Measurements from ENCODE around the gene PPP1R10. TPM values are rescaled to one million over a fixed set of nuclear protein-coding genes. Genes with fewer than 3 reads are reported as not detected.

The PPP1R10 gene
- total RNA-seq, 1 donor from 2014 or later, result 112 TPM

- H3K36me3 Mint-ChIP-seq (ENCODE audit: low read depth), result peaks cover 57% of the 10 kb centered on the region
- peak overlapping the region; percentile 90 for H3K27ac Mint-ChIP-seq
- intact Hi-C loops (cut with micrococcal nuclease), result loop anchor here (1.0 to 2.0 kb wide), 7 partner anchors 21 to 158 kb away; partner anchors contain the start of genes ABCF1, ATAT1, DHX16 and GNL1
- CTCF ChIA-PET, result interaction anchor here (0.7 to 2.3 kb wide), 4 partner anchors 32 to 164 kb away, joined by 3 to 5 read pairs (median 3); no protein-coding TSS in a partner anchor
- H3K9me3 Mint-ChIP-seq, result no peaks in the 10 kb centered on the region
- TF ChIP-seq CTCF (IDR thresholded peaks at IDR 0.05), result no peak
- peaks cover 35% of the 10 kb centered on the region for H3K4me1 Mint-ChIP-seq
- peak overlapping the region; percentile 91 for H3K4me3 Mint-ChIP-seq
- peak; percentile 72 for DNase-seq
- POLR2A ChIA-PET, result interaction anchor here (0.5 to 1.7 kb wide), 8 partner anchors 21 to 235 kb away, joined by 3 to 21 read pairs (median 4); partner anchors contain the start of genes ATAT1, MRPS18B and PPP1R10
- peak; percentile 68 for ATAC-seq (ENCODE audit: low read depth)
- H3K27me3 Mint-ChIP-seq, result no peaks in the 10 kb centered on the region
These were observed 30.4 kb upstream of the PPP1R10 start for GRCh38 chr6:30647242-30648116.

GRCh38 chr6:30646450-30647241 lies 29.6 kb upstream of the PPP1R10 start, which contains the start of gene C6orf136:
Gene C6orf136, plus strand, starts transcription at chr6:30647133. Its CDS starts 99 bp downstream, at chr6:30647232.
- DNase-seq, result peak; percentile 82
- Mint-ChIP-seq H3K27me3 (no peaks in the 10 kb centered on the region), H3K36me3 (ENCODE audit: low read depth) (peaks cover 52% of the 10 kb centered on the region), H3K27ac (peak within 1 kb of the TSS; percentile 90), H3K4me3 (peak within 1 kb of the TSS; percentile 91), H3K4me1 (peaks cover 35% of the 10 kb centered on the region), H3K9me3 (no peaks in the 10 kb centered on the region)
- ChIA-PET POLR2A (interaction anchor here (0.6 to 1.7 kb wide), 7 partner anchors 9 to 309 kb away, joined by 3 to 10 read pairs (median 3); partner anchors contain the start of genes MRPS18B and PPP1R10), CTCF (interaction anchor here (0.7 to 2.3 kb wide), 3 partner anchors 33 to 84 kb away, joined by 3 to 5 read pairs (median 4); no protein-coding TSS in a partner anchor)
- intact Hi-C loops (cut with micrococcal nuclease), result loop anchor here (1.0 to 2.0 kb wide), 7 partner anchors 20 to 157 kb away; partner anchors contain the start of genes ABCF1, ATAT1, DHX16 and GNL1
- no peak for TF ChIP-seq CTCF (IDR thresholded peaks at IDR 0.05)
- peak; percentile 78 for ATAC-seq (ENCODE audit: low read depth)

DNA sequence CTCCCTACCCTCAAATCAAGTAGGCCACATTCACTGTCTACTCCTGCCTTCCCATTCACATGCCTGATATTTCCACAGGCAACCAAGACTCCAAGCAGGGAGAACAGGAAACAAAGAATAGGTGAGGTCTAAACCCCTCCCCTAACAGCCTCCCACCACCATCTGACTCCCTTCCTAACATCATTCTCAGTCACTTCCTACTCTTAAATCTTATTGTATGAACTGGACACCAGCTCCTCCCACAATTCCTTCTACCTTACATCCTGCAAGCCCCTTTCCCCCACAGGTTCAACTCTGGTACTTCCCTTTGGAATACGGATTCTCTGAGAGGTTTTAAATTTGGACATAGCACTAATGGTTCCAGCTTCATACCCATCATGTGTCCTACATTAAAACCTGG lies 28.9 kb upstream of the PPP1R10 start:
- peak overlapping the region; percentile 59 for H3K27ac Mint-ChIP-seq

DNA sequence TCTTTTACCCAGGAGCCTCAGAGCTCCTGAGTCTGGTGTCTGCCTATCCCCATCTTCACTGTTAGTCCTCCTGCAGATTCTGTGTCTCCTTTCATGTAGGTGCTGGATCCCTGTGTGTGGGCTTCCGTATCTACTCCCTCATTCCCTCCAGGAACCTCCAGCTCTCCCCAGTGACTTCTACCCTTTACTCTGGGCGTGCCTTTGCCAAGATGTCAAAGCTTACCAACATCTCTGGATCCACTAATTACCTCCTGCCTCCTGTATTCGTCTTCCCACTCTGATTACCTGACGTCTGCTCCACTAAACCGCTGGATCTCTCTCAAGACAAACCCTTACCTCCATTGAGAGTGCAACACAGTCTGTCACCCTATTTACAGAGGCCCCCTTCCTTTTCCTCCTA lies 27.7 kb upstream of the PPP1R10 start:
- intact Hi-C loops (cut with micrococcal nuclease), result no loop called here
- no peak for ATAC-seq (ENCODE audit: low read depth)

More for the DNA sequence above, 28.9 kb upstream of the PPP1R10 start:
- ChIA-PET CTCF (interaction anchor here (0.7 to 2.3 kb wide), 3 partner anchors 33 to 85 kb away, joined by 3 to 5 read pairs (median 4); no protein-coding TSS in a partner anchor), POLR2A (interaction anchor here (0.6 to 1.7 kb wide), 3 partner anchors 28 to 79 kb away, joined by 3 to 10 read pairs (median 8); partner anchors contain the start of genes MRPS18B and PPP1R10)
- peaks cover 51% of the 10 kb centered on the region for H3K36me3 Mint-ChIP-seq (ENCODE audit: low read depth)
- peaks cover 30% of the 10 kb centered on the region for H3K4me1 Mint-ChIP-seq
- H3K27me3 Mint-ChIP-seq, result no peaks in the 10 kb centered on the region
- TF ChIP-seq CTCF (IDR thresholded peaks at IDR 0.05), result no peak
- peak overlapping the region; percentile 91 for H3K4me3 Mint-ChIP-seq
- ATAC-seq (ENCODE audit: low read depth) (no peak), DNase-seq (no peak)
- intact Hi-C loops (cut with micrococcal nuclease), result loop anchor here (2.0 kb wide), 1 partner anchor 19 kb away; the partner anchor contains the start of gene ATAT1
- no peaks in the 10 kb centered on the region for H3K9me3 Mint-ChIP-seq

More for the DNA sequence above, 27.7 kb upstream of the PPP1R10 start:
- no peak for TF ChIP-seq CTCF (IDR thresholded peaks at IDR 0.05)
- H3K36me3 Mint-ChIP-seq (ENCODE audit: low read depth), result peaks cover 58% of the 10 kb centered on the region
- no peak for DNase-seq
- no peaks in the 10 kb centered on the region for H3K27me3 Mint-ChIP-seq
- CTCF ChIA-PET, result interaction anchor here (2.3 kb wide), 1 partner anchor 86 kb away, joined by 5 read pairs; no protein-coding TSS in a partner anchor
- H3K27ac Mint-ChIP-seq, result no peak overlapping the region
- H3K4me3 Mint-ChIP-seq, result no peak overlapping the region
- H3K4me1 Mint-ChIP-seq, result peaks cover 28% of the 10 kb centered on the region
- POLR2A ChIA-PET, result interaction anchor here (0.7 to 1.0 kb wide), 3 partner anchors 27 to 318 kb away, joined by 3 to 6 read pairs (median 3); partner anchors contain the start of genes MRPS18B and PPP1R10
- no peaks in the 10 kb centered on the region for H3K9me3 Mint-ChIP-seq

Measured in activated B cell treated with CpG ODN at 0.5 μM for 24 hours (primary cell).